ENCODE data around the gene FRY.

Gene FRY

GRCh38 chr13:32282096-32282711 lies 250.6 kb downstream of the FRY start:
- Mint-ChIP-seq H3K4me1 (peaks cover 31% of the 10 kb centered on the region), H3K9me3 (peaks cover 5% of the 10 kb centered on the region), H3K36me3 (ENCODE audit: low read depth) (no peaks in the 10 kb centered on the region), H3K27me3 (ENCODE audit: low read depth, poor library complexity) (peaks cover 2% of the 10 kb centered on the region), H3K4me3 (no peak overlapping the region), H3K27ac (no peak overlapping the region)
- no peak for TF ChIP-seq CTCF (IDR thresholded peaks at IDR 0.05)
- DNase-seq = no peak

- H3K36me3 Mint-ChIP-seq (ENCODE audit: low read depth) = no peaks in the 10 kb centered on the region
- H3K27me3 Mint-ChIP-seq (ENCODE audit: low read depth, poor library complexity) = peaks cover 3% of the 10 kb centered on the region
- TF ChIP-seq CTCF (IDR thresholded peaks at IDR 0.05) = no peak
- peaks cover 5% of the 10 kb centered on the region for H3K9me3 Mint-ChIP-seq
- no peak for DNase-seq
- peaks cover 14% of the 10 kb centered on the region for H3K4me1 Mint-ChIP-seq
- H3K4me3 Mint-ChIP-seq = no peak overlapping the region
- no peak overlapping the region for H3K27ac Mint-ChIP-seq
These were observed 253.5 kb downstream of the FRY start for GRCh38 chr13:32284927-32285632.

- TF ChIP-seq CTCF (IDR thresholded peaks at IDR 0.05) = no peak
- DNase-seq = no peak
- H3K4me1 Mint-ChIP-seq = peaks cover 14% of the 10 kb centered on the region
- no peak overlapping the region for H3K4me3 Mint-ChIP-seq
- peaks cover 5% of the 10 kb centered on the region for H3K27me3 Mint-ChIP-seq (ENCODE audit: low read depth, poor library complexity)
- H3K27ac Mint-ChIP-seq = no peak overlapping the region
- no peaks in the 10 kb centered on the region for H3K36me3 Mint-ChIP-seq (ENCODE audit: low read depth)
- H3K9me3 Mint-ChIP-seq = peaks cover 6% of the 10 kb centered on the region
These were observed 254.0 kb downstream of the FRY start for GRCh38 chr13:32285633-32285965.

GRCh38 chr13:32297206-32297605 lies 265.6 kb downstream of the FRY start:
- no peaks in the 10 kb centered on the region for H3K36me3 Mint-ChIP-seq (ENCODE audit: low read depth)
- no peak for TF ChIP-seq CTCF (IDR thresholded peaks at IDR 0.05)
- no peak overlapping the region for H3K4me3 Mint-ChIP-seq
- H3K9me3 Mint-ChIP-seq = no peaks in the 10 kb centered on the region
- H3K27me3 Mint-ChIP-seq (ENCODE audit: low read depth, poor library complexity) = no peaks in the 10 kb centered on the region
- no peak for DNase-seq
- no peaks in the 10 kb centered on the region for H3K4me1 Mint-ChIP-seq
- no peak overlapping the region for H3K27ac Mint-ChIP-seq

GRCh38 chr13:32298695-32299094 lies 267.1 kb downstream of the FRY start:
- no peak for TF ChIP-seq CTCF (IDR thresholded peaks at IDR 0.05)
- no peaks in the 10 kb centered on the region for H3K36me3 Mint-ChIP-seq (ENCODE audit: low read depth)
- H3K27ac Mint-ChIP-seq = no peak overlapping the region

GRCh38 chr13:32299893-32300292 lies 268.3 kb downstream of the FRY start:
- Mint-ChIP-seq H3K4me3 (no peak overlapping the region), H3K9me3 (no peaks in the 10 kb centered on the region), H3K4me1 (no peaks in the 10 kb centered on the region), H3K36me3 (ENCODE audit: low read depth) (no peaks in the 10 kb centered on the region), H3K27me3 (ENCODE audit: low read depth, poor library complexity) (no peaks in the 10 kb centered on the region), H3K27ac (peak overlapping the region; percentile 91)
- no peak for TF ChIP-seq CTCF (IDR thresholded peaks at IDR 0.05)
- DNase-seq = no peak

More at GRCh38 chr13:32298695-32299094, 267.1 kb downstream of the FRY start:
- H3K27me3 Mint-ChIP-seq (ENCODE audit: low read depth, poor library complexity) = no peaks in the 10 kb centered on the region
- H3K9me3 Mint-ChIP-seq = no peaks in the 10 kb centered on the region
- H3K4me1 Mint-ChIP-seq = no peaks in the 10 kb centered on the region
- H3K4me3 Mint-ChIP-seq = no peak overlapping the region
- no peak for DNase-seq

Measured in nephron progenitor cell (in vitro differentiated cells).